CD14-positive monocyte (primary cell): ENCODE results near the gene NRXN3. TPM values are rescaled to one million over a fixed set of nuclear protein-coding genes. Genes with fewer than 3 reads are reported as not detected.

Source experiments
- DNase-seq, 3 donors: peaks; one replicate each; pipeline ENCODE4 v3.0.0-alpha.2; 2011 to 2022
- H2AFZ ChIP-seq: 2 replicates; pipeline ENCODE4 v1.6.0; 2012; ENCODE audit warnings: mild to moderate bottlenecking, low read depth, low read length, inconsistent platforms; ENCODE audit not compliant: insufficient read depth, poor library complexity, severe bottlenecking
- H3K27ac ChIP-seq, 2 donors: 1 replicate in 1 of 2; 2 replicates in 1 of 2; pipeline ENCODE4 v1.5.1; 2012 to 2013; ENCODE audit warnings: low read length in 2 of 2, control low read depth in 1 of 2, inconsistent platforms in 1 of 2, low read depth in 1 of 2, mild to moderate bottlenecking in 1 of 2
- H3K27me3 ChIP-seq, 2 donors: one replicate each; pipeline versions ENCODE4 v1.6.0 to v1.6.1; 2011 to 2013; ENCODE audit warnings: low read length in 2 of 2; ENCODE audit not compliant: control insufficient read depth in 2 of 2, insufficient read depth in 2 of 2
- H3K36me3 ChIP-seq, 2 donors: replicated peaks in 1 of 2; 1 replicate in 1 of 2; 2 replicates in 1 of 2; pipeline versions ENCODE4 v1.5.1 to v1.6.1; 2012 to 2013; ENCODE audit warnings: low read length in 2 of 2, control low read depth in 1 of 2, inconsistent platforms in 1 of 2, mild to moderate bottlenecking in 1 of 2; ENCODE audit not compliant: insufficient read depth in 2 of 2, control insufficient read depth in 1 of 2
- H3K4me1 ChIP-seq, 2 donors: 1 replicate in 1 of 2; 2 replicates in 1 of 2; pipeline versions ENCODE4 v1.5.1 to v1.6.1; 2012 to 2013; ENCODE audit warnings: low read length in 2 of 2, control low read depth in 1 of 2, inconsistent platforms in 1 of 2, mild to moderate bottlenecking in 1 of 2, moderate library complexity in 1 of 2; ENCODE audit not compliant: insufficient read depth in 2 of 2, control insufficient read depth in 1 of 2
- H3K4me2 ChIP-seq: replicated peaks from 2 replicates; pipeline ENCODE3; 2012; ENCODE audit warnings: low read length, moderate library complexity, mild to moderate bottlenecking; ENCODE audit not compliant: poor library complexity, severe bottlenecking; ENCODE audit errors: extremely low read depth
- H3K4me3 ChIP-seq, 3 experiments: fragments of 200-600 bp in 1 of 3; sonication (generic) in 1 of 3; replicated peaks in 1 of 3; 1 replicate in 2 of 3; 2 replicates in 1 of 3; pipeline ENCODE4 v1.5.1; 2011 to 2013; ENCODE audit warnings: low read length in 3 of 3, mild to moderate bottlenecking in 3 of 3, control low read depth in 2 of 3, low read depth in 2 of 3, inconsistent platforms in 1 of 3, moderate library complexity in 1 of 3
- H3K79me2 ChIP-seq: 2 replicates; pipeline ENCODE4 v1.6.0; 2012; ENCODE audit warnings: mild to moderate bottlenecking, control low read depth, inconsistent platforms, low read length, moderate library complexity; ENCODE audit not compliant: insufficient read depth
- H3K9ac ChIP-seq: 2 replicates; pipeline ENCODE4 v1.6.0; 2017; ENCODE audit warnings: low read length, mild to moderate bottlenecking; ENCODE audit not compliant: insufficient read depth, poor library complexity, severe bottlenecking
- H3K9me3 ChIP-seq, 2 donors: replicated peaks in 1 of 2; 1 replicate in 1 of 2; 2 replicates in 1 of 2; pipeline versions ENCODE4 v1.5.1 to v1.6.1; 2012 to 2013; ENCODE audit warnings: low read length in 2 of 2, control low read depth in 1 of 2; ENCODE audit not compliant: control insufficient read depth in 1 of 2, insufficient read depth in 1 of 2
- H4K20me1 ChIP-seq: 2 replicates; pipeline ENCODE4 v1.6.0; 2012; ENCODE audit warnings: mild to moderate bottlenecking, low read length, control low read depth, moderate library complexity; ENCODE audit not compliant: insufficient read depth
- H3K27ac Mint-ChIP-seq, 7 donors: one replicate each; pipeline ENCODE4 v1.8.0; 2020; ENCODE audit warnings: mild to moderate bottlenecking in 7 of 7, mixed read lengths in 7 of 7, moderate library complexity in 6 of 7, inconsistent platforms in 2 of 7
- H3K27me3 Mint-ChIP-seq, 3 donors: one replicate each; pipeline ENCODE4 v1.8.0; 2021 to 2022; ENCODE audit warnings: low read depth in 3 of 3, mild to moderate bottlenecking in 3 of 3, mixed read lengths in 3 of 3, moderate library complexity in 3 of 3, inconsistent platforms in 1 of 3
- H3K36me3 Mint-ChIP-seq, 2 donors: one replicate each; pipeline ENCODE4 v1.8.0; 2020; ENCODE audit warnings: mixed read lengths in 2 of 2, inconsistent platforms in 1 of 2, mild to moderate bottlenecking in 1 of 2
- H3K4me1 Mint-ChIP-seq: one replicate; pipeline ENCODE4 v1.8.0; 2020; ENCODE audit warnings: mild to moderate bottlenecking, mixed read lengths
- H3K4me3 Mint-ChIP-seq, 2 donors: one replicate each; pipeline ENCODE4 v1.8.0; 2020; ENCODE audit warnings: mild to moderate bottlenecking in 2 of 2, mixed read lengths in 2 of 2, moderate library complexity in 1 of 2
- H3K9me3 Mint-ChIP-seq, 7 donors: one replicate each; pipeline ENCODE4 v1.8.0; 2020 to 2022; ENCODE audit warnings: mixed read lengths in 7 of 7, mild to moderate bottlenecking in 6 of 7, moderate library complexity in 6 of 7, inconsistent platforms in 2 of 7
- WGBS: methylation state at CpG from one replicate; pipeline ENCODE4 v1.1.5; 2013; ENCODE audit warnings: missing lambda C conversion rate; ENCODE audit not compliant: insufficient coverage; 5-methylcytosine and 5-hydroxymethylcytosine counted together
- intact Hi-C, 2 donors: fragments of 100-400 bp; cut with micrococcal nuclease; formaldehyde crosslinking; loops; one replicate each; pipeline versions ENCODE4 v1.15.0 to v1.15.1; 2023
- polyA plus RNA-seq, 3 donors: library from polyadenylated mRNA; depleted of rRNA in 1 of 3; unstranded in 2 of 3; stranded (reverse) in 1 of 3; fragments of 300-500 nt in 2 of 3; fragments of >200 nt in 1 of 3; fragmentation: Illumina TruSeq in 2 of 3; gene quantifications; 1 replicate in 2 of 3; 2 replicates in 1 of 3; pipeline ENCODE4 v1.2.3, GENCODE V29; 2012 to 2021
- TF ChIP-seq, protein P1 (sequence below): fragments of 200-600 bp; IDR thresholded peaks from one replicate; pipeline ENCODE4 v1.8.0; 2022; ENCODE audit warnings: antibody characterized with exemption, mild to moderate bottlenecking

NRXN3 gene
- polyA plus RNA-seq, 3 donors: not detected

GRCh38 chr14:78543433-78543832, 373.3 kb downstream of the NRXN3 start:
- H3K36me3 Mint-ChIP-seq: no peaks in the 10 kb centered on the region
- H3K9ac ChIP-seq: no peak overlapping the region
- DNase-seq: no peak
- H3K27ac Mint-ChIP-seq: no peak overlapping the region
- H3K27ac ChIP-seq: no peak overlapping the region
- no peaks in the 10 kb centered on the region for H3K4me1 Mint-ChIP-seq
- H3K27me3 Mint-ChIP-seq: peaks cover 2 to 4% (median 4%) of the 10 kb centered on the region in 3 donors
- peaks cover 0 to 7% (median 4%) of the 10 kb centered on the region in 7 donors for H3K9me3 Mint-ChIP-seq
- TF ChIP-seq, protein P1, sequence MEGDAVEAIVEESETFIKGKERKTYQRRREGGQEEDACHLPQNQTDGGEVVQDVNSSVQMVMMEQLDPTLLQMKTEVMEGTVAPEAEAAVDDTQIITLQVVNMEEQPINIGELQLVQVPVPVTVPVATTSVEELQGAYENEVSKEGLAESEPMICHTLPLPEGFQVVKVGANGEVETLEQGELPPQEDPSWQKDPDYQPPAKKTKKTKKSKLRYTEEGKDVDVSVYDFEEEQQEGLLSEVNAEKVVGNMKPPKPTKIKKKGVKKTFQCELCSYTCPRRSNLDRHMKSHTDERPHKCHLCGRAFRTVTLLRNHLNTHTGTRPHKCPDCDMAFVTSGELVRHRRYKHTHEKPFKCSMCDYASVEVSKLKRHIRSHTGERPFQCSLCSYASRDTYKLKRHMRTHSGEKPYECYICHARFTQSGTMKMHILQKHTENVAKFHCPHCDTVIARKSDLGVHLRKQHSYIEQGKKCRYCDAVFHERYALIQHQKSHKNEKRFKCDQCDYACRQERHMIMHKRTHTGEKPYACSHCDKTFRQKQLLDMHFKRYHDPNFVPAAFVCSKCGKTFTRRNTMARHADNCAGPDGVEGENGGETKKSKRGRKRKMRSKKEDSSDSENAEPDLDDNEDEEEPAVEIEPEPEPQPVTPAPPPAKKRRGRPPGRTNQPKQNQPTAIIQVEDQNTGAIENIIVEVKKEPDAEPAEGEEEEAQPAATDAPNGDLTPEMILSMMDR: no peak
- no peaks in the 10 kb centered on the region for H4K20me1 ChIP-seq
- no peaks in the 10 kb centered on the region for H3K9me3 ChIP-seq
- H3K4me3 ChIP-seq: no peak overlapping the region
- no peaks in the 10 kb centered on the region for H3K4me1 ChIP-seq
- H2AFZ ChIP-seq: no peak overlapping the region
- H3K4me3 Mint-ChIP-seq: no peak overlapping the region
- H3K36me3 ChIP-seq: no peaks in the 10 kb centered on the region
- intact Hi-C loops: no loop called here
- H3K27me3 ChIP-seq: no peaks in the 10 kb centered on the region
- WGBS: no CpG with 5 or more reads among the region's 1 CpG
- no peak overlapping the region for H3K4me2 ChIP-seq
- H3K79me2 ChIP-seq: no peaks in the 10 kb centered on the region

DNA sequence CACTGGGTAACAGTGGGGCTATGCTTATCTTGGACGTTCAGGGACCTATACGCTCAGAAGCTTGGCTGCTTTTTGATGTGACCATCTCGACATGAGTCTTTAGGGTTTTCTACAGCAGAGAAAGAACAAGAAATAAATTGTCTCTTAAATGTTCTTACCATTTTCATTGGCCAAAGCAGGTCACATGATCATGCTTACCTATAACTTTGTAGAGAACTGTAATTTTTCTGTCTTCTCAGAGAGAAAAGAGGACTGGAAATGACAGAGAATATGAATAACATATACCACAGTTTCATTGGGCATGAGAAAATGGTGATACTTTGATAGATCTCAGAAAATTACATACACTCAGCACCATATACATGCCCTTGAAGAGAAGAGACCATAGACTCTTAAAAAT, 390.9 kb downstream of the NRXN3 start:
- Mint-ChIP-seq H3K27ac (no peak overlapping the region), H3K4me3 (no peak overlapping the region), H3K36me3 (no peaks in the 10 kb centered on the region), H3K9me3 (peaks cover 0 to 2% (median 0%) of the 10 kb centered on the region in 7 donors), H3K4me1 (peaks cover 3% of the 10 kb centered on the region), H3K27me3 (peaks cover 0 to 3% (median 2%) of the 10 kb centered on the region in 3 donors)
- H3K4me1 ChIP-seq: no peaks in the 10 kb centered on the region
- WGBS: no CpG with 5 or more reads among the region's 3 CpGs
- H3K9ac ChIP-seq: no peak overlapping the region
- intact Hi-C loops: loop anchor here in 1 of 2 donors (10.0 kb wide), 2 partner anchors 116 to 696 kb away; no protein-coding TSS in a partner anchor
- no peaks in the 10 kb centered on the region for H4K20me1 ChIP-seq
- no peak overlapping the region for H3K27ac ChIP-seq
- no peak for DNase-seq
- H3K27me3 ChIP-seq: no peaks in the 10 kb centered on the region
- H2AFZ ChIP-seq: no peak overlapping the region
- H3K36me3 ChIP-seq: no peaks in the 10 kb centered on the region
- no peak overlapping the region for H3K4me2 ChIP-seq
- H3K79me2 ChIP-seq: no peaks in the 10 kb centered on the region
- H3K4me3 ChIP-seq: no peak overlapping the region
- no peaks in the 10 kb centered on the region for H3K9me3 ChIP-seq
- TF ChIP-seq, protein P1: no peak
